ENCODE measurements around the gene TEX26.
"Not testable (repeated sequence)": the region's sequence is repeated elsewhere in the genome, so short reads cannot be mapped to it uniquely, and the experiment has no call there.

The TEX26 gene

DNA sequence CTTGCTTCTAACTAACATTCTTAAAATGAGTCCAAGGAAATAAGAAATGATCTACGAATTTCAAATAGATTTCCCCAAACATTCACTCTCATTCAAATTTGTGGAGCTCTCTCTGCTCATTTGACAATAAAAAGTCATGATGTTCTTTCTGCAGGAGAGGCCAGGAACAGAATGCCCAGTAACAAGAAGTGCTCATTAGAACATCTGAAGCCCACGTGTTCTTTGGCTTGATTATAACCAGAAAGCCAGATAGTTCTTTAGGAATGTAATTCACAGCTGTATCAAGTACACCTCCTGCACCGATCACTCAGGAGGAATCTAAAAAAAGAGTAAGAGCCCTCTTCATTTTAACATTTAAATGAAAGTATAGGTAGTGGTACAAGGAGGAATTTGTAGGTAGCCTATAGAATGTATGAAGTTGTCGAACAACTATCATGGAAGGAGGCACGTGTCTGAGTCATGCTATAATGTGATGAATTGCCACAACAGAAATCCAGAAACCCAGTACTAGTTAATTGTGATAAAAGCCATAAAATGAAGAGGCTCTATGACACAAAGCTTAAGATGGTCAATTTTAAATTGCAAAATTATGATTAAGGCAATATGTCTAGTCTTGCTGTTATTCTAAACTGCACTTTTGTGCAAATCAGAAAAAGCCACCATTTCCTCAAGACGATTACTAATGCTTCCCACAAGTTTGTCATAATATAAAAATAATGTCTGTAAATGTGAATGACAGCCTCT, 13.6 kb upstream of the TEX26 start:
- DNase-seq (ENCODE audit: low read depth in 2 of 2), result no peak

DNA sequence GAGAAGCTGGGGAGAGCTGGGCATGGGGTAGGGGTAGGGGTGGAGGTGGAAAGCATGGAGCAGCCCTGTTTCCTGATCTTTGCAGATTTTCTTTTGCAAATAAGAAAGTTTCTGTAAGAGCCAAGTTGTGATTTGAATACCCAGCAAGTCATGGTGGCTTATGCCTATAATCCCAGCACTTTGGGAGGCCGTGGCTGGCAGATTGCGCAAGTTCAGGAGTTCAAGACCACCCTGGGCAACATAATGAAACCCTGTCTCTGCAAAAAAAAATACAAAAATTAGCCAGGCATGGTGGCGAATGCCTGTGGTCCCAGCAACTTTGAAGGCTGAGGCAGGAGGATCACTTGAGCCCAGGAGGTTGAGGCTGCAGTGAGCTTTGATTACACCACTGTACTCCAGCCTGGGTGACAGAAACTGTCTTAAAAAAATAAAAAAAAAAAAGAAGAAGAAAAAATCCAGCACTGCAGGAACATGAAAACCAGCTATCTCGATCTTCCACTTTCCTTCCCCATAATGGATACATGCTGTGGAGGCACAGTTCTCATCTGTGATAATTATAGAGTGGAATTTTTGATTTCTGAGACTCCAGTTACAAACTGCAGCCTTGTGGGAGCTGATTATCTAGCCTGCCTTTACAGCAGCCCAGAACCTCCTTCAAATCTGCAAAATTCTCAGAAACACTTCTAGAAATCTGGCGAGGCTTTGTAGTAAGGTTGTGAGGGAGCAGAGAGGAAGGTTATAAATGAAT, 12.1 kb upstream of the TEX26 start:
- no peak for DNase-seq (ENCODE audit: low read depth in 2 of 2)

DNA sequence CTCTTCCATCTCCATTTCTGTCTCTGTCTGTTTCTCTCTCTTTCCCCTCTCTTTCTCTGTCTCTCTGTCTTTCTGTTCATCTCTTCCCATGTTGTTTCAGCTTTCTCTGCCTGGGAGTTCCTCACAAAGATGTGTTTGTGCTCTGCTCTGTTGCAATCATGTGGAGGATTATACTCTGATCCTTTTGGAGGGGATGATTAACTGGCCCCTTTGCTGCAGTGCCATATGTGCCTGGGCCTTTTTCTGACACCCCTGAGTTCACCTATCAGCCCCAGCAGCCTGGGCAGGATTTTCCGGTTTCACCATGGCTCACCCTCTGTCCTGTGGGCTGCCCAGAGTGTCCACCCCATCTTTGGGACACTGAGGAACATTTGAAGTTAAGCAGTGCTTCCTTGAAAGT, 9.0 kb upstream of the TEX26 start:
- DNase-seq (ENCODE audit: low read depth in 2 of 2), result no peak

- DNase-seq (ENCODE audit: low read depth in 2 of 2), result no peak
Measured at GRCh38 chr13:30924721-30925120, 7.7 kb upstream of the TEX26 start.

DNA sequence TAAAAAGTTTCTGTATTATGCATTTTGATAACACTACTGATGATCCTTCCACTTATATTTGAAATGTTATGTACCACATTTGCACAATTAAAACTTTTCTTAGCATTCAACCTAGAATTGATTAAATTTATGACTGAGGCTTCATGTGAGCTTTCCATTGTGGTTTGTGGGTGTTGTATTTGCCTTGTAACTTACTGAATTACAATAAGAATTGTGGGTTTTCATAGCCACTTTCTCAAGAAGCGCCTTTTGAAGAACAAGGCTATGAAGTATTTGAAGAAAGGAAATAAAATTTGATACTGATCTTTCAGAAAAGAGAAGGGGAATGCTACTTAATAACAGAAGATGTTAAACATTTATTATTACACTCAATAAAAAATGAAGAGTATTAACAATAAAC, 7.0 kb upstream of the TEX26 start:
- DNase-seq (ENCODE audit: low read depth in 2 of 2), result no peak

DNA sequence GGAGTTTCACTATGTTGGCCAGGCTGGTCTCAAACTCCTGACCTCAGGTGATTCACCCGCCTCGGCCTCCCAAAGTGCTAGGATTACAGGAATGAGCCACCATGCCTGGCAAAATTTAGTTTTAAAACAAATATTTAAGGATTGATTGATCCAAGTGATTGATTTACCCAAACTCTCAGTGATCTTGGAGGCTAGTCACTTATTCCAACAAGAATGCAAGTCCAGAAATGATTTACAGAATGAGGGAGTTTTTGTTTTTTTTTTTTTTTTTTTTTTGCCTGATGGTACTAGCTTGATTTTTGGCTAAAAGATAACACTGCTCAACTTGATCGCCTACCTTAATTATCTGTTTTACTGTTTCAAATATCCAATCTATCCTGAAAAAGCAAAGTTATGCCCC, 5.7 kb upstream of the TEX26 start:
- DNase-seq (ENCODE audit: low read depth in 2 of 2), result no peak

- not testable (repeated sequence) for DNase-seq (ENCODE audit: low read depth in 2 of 2)
Measured at GRCh38 chr13:30927188-30927587, 5.3 kb upstream of the TEX26 start.

- DNase-seq (ENCODE audit: low read depth in 2 of 2), result no peak
Measured at GRCh38 chr13:30927595-30927994, 4.9 kb upstream of the TEX26 start.

DNA sequence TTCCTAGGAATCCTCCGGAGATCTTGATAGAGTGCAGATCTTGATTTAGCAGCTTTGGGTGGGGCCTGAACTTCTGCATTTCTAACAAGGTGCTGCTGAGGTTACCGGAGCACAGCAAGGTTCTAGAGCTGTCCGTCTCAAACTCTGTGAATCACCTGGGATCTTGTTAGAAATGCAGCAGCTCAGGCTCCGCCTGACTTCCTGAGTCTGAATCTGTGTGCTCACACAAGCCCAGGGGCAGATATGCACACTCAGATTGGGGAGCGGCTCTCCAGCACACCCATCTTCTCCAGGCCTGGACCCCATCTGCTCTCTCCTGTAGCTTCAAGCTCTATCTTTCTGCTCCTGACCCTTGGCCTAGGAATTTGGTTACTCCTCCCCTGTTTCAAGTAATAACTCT, 3.5 kb upstream of the TEX26 start:
- DNase-seq (ENCODE audit: low read depth in 2 of 2), result no peak

GRCh38 chr13:30933354-30933670, 856 bp downstream of the TEX26 start:
- DNase-seq (ENCODE audit: low read depth in 2 of 2), result no peak

DNA sequence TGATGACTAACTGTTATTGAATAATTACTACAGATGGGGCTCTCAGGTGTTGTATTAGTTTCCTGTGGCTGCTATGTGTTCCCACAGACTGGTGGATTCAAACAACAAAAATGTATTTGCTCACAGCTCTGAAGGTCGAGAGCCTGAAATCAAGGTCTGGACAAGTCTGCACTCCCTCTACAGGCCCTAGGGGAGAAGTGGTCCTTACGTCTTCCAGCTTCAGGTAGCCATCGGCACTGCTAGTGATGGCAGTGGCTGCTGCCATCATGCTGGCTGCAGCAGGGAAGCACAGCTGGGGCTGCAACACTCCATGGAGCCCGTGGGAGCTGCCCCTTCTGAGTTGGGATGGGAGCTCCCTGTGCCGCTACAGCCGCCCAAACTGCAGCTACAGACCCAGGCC, 1.9 kb downstream of the TEX26 start:
- DNase-seq (ENCODE audit: low read depth in 2 of 2), result no peak

GRCh38 chr13:30934803-30935202, 2.3 kb downstream of the TEX26 start:
- DNase-seq (ENCODE audit: low read depth in 2 of 2), result no peak

DNA sequence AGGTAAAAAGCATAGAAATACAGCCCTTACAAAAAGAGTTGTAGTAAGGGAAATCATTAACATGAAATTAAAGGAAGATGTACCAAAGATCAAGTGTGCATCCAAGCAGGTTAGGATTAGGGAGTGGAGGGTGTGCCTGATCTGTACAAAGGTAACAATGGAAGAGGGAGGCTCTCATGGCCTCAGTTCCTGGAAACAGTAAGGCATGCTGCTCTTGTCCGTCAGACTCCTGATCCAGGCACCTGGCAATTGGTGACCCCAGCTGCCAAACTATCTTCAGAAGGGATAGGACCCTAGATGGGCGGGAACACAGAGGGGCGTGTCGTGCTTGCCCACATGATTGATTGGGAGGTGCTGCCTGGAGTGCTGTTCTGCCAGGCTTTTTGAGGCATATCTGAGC, 4.5 kb downstream of the TEX26 start:
- DNase-seq (ENCODE audit: low read depth in 2 of 2), result no peak

GRCh38 chr13:30943881-30944280, 11.4 kb downstream of the TEX26 start:
- DNase-seq (ENCODE audit: low read depth in 2 of 2), result no peak

GRCh38 chr13:30957258-30957943, 24.9 kb downstream of the TEX26 start:
- DNase-seq (ENCODE audit: low read depth in 2 of 2), result no peak

- no peak for DNase-seq (ENCODE audit: low read depth in 2 of 2)
Measured at GRCh38 chr13:30959678-30960077, 27.2 kb downstream of the TEX26 start.

DNA sequence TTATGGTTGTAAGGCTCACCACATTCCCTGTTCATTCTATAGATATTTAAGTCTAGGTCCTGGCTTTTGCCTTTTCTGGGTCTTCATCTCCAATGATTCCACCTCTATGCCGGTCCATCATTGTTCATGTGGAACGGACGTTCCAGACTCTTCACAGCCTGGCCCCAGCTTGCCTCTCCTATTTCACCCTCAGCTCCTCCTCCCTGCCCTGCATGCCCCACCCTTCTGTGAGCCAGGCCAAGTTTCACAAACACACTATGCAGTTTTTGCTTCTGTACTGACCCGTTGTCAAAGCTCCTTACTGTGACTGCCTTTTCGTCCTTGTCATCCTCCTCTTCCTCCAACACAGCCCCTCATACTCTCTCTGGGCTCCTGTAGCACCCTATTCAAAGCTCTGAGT, 31.3 kb downstream of the TEX26 start:
- no peak for DNase-seq (ENCODE audit: low read depth in 2 of 2)

DNA sequence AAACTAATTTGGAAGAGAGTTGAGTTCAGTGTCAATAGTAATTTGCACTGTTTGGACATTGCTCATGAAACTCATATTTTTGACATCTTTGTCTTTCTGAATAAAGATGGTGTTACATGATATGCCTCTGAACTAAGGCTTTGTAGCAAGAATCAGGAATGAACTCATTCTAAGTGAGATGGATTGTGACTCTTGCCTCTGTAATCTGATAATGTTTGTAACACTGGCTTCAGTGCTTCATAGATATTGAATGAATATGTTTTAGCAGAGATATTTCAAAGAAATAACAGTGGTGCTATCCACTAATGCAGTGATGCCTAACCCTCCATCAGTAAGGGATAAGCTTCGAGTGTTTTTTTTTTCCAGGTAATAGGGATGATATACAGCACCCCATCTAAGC, 32.9 kb downstream of the TEX26 start:
- DNase-seq (ENCODE audit: low read depth in 2 of 2), result no peak

DNA sequence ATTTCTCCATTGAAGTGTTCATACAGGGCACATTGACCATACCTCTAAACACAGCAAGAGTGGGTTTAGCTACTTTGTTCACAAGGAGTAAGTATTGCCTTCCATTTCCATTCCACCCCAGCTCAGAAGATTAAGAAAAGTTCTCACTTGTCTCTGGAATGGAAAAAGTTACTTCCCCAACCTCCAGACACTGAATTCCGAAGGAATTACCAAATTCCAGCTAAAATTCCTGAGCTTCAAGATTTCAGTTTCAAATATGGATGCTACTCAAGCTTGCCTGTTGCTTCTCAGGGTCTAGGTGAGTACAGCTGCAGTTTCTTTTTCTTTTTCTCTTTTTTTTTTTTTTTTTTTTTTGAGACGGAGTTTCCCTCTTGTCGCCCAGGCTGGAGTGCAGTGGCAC, 33.6 kb downstream of the TEX26 start:
- DNase-seq (ENCODE audit: low read depth in 2 of 2), result no peak

GRCh38 chr13:30968846-30969245, 36.4 kb downstream of the TEX26 start:
- no peak for DNase-seq (ENCODE audit: low read depth in 2 of 2)

DNA sequence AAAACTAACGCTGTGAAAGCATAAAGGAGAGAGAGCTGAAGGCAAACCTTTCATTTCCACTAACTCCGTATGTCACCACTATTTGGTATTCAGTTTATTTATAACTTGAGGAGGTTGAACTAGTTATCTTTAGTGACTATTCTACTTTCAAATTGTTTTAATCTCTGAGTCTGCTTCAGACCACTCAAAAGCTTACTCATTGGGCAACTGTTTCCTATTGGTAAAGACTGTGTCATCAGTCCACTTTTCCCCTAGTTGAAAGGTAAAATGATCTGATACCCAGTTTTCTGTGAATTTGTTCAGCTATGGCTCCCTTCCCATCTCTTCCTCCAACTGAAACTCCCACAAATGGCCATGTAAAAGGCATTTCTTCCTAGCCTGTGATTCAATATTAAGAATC, 39.1 kb downstream of the TEX26 start:
- DNase-seq (ENCODE audit: low read depth in 2 of 2), result no peak

DNA sequence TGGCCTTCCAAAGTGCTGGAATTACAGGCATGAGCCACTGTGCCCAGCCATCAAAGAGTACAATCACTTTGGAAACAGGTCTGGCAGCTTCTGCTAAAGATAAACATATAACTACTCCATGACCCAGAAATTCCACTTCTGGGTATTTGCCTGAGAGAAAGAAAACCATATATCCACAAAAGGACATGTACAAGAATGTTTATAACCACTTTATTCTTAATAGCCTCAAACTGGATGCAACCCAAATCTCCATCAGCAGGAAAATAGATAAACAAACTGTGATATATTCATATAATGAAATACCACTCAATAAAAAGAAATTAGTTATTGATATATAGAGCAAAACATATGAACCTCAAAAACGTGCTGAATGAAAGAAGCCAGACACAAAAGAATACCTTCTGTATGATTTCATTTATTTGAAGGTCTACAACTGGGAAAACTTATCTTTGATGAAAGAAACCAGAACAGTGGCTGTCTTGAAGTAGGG, 40.5 kb downstream of the TEX26 start:
- no peak for DNase-seq (ENCODE audit: low read depth in 2 of 2)

GRCh38 chr13:30974350-30974749, 41.9 kb downstream of the TEX26 start:
- DNase-seq (ENCODE audit: low read depth in 2 of 2), result no peak

Data from stimulated activated CD4-positive, alpha-beta T cell treated with anti-CD3 and anti-CD28 coated beads, Interleukin-1b, Interleukin-23, amount 100 ng/mL, for 1 hour (primary cell).